ENCODE results near the gene TLR6. TPM values are rescaled to one million over a fixed set of nuclear protein-coding genes. Genes with fewer than 3 reads are reported as not detected.

TLR6 gene
- total RNA-seq, 1 experiment from 2014 or later: 4.8 TPM

DNA sequence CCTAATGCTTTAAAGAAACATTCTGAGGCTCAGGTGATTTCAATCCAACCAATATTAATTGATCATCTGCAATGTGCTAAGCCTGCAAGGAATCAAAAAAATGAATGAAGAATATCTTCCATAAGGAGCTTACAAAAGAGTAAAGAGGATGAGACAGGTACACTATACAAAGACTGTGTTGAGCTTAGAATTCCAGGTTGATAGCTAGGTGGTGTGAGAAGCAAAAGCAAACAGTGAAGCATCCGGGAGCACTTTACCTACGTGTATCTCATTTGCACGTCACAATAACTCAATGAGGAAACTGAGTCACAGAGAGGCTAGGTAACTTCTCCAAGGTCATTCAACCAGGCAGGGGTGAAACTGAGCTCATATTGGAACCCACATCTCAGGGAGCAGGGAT, 48.1 kb upstream of the TLR6 start:
- Histone ChIP-seq H3K79me2 (ENCODE audit: insufficient read depth, low read length) (no peaks in the 10 kb centered on the region), H3K27ac (ENCODE audit: low read depth, low read length) (no peak overlapping the region), H3K4me1 (ENCODE audit: control insufficient read depth in 1 of 2, insufficient read depth in 2 of 2, low read length in 2 of 2) (no peaks in the 10 kb centered on the region), H3K9me2 (ENCODE audit: insufficient read depth) (no peaks in the 10 kb centered on the region), H3K4me2 (ENCODE audit: low read length) (no peak overlapping the region), H3K9ac (ENCODE audit: low read length) (no peak overlapping the region), H3K9me3 (ENCODE audit: control insufficient read depth in 1 of 2, insufficient read depth in 1 of 2, low read depth in 1 of 2, low read length in 2 of 2) (no peaks in the 10 kb centered on the region), H4K20me1 (ENCODE audit: insufficient read depth) (no peaks in the 10 kb centered on the region), H3K27me3 (ENCODE audit: insufficient read depth, low read length) (no peaks in the 10 kb centered on the region), H2AFZ (ENCODE audit: low read depth, low read length, poor library complexity, severe bottlenecking) (no peak overlapping the region), H3K4me3 (replicated peaks in 1 of 2; ENCODE audit: low read depth in 1 of 2, low read length in 2 of 2) (no peak overlapping the region), H3K36me3 (ENCODE audit: control insufficient read depth in 1 of 2, insufficient read depth in 2 of 2, low read length in 2 of 2) (peaks cover 2 to 6% of the 10 kb centered on the region in 2 experiments; a peak in 3 of 4 replicates)
- BruUV-seq (replicated peaks): no TSS peak
- TF ChIP-seq ZFX (IDR thresholded peaks at IDR 0.05): no peak
- no peak for TF ChIP-seq CBX3 (IDR thresholded peaks at IDR 0.05; ENCODE audit: low read depth)
- TF ChIP-seq SRF (IDR thresholded peaks at IDR 0.05; ENCODE audit: low read depth): no peak
- no peak for TF ChIP-seq EZH2phosphoT487 (IDR thresholded peaks at IDR 0.05; ENCODE audit: borderline replicate concordance)
- ATAC-seq (no peak), DNase-seq (ENCODE audit: low read depth, low spot score) (no peak)
- CTCF ChIA-PET: interaction anchor here (0.8 kb wide), 1 partner anchor 230 kb away, joined by 3 read pairs; no protein-coding TSS in a partner anchor
- RAD21 ChIA-PET (ENCODE audit: low non-redundant PET in 1 of 2, low total read pairs in 2 of 2, uncharacterized antibody in 2 of 2, unreplicated experiment in 2 of 2): no interaction called here
- intact Hi-C loops (cut with micrococcal nuclease): loop anchor here (5.0 kb wide), 1 partner anchor 548 kb away; no protein-coding TSS in a partner anchor
- POLR2A ChIA-PET: no interaction called here

DNA sequence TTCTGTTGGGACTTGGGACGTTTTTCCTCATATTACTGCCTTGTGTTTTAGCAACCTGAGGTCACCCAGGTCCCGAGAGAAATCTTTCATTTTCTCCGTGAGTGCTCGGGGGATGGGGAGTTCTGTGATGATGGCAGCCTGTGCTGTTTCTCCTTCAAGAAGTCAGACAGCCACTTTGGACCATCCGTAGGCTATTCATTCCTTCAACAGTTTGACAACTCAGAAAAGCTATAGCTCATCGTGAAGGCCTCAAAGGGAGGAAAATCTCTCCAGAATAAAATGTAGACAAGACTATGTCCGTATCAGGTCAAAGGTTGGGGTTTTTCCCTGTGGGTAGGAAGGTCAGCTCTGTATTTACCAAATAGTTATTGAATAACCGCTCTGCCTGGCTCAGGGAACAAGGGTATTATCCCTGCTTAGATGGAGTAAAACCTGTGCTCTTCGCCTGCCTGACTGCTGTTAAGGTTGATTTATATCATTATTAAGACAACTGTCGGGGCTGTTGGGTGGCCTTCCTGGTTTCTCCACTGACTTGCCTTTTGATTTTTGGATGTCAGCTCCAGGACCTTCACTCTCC, 47.6 kb upstream of the TLR6 start:
- Histone ChIP-seq H3K36me3 (ENCODE audit: control insufficient read depth in 1 of 2, insufficient read depth in 2 of 2, low read length in 2 of 2) (peaks cover 0 to 5% of the 10 kb centered on the region in 2 experiments; a peak in 2 of 4 replicates), H3K4me2 (ENCODE audit: low read length) (no peak overlapping the region), H3K27ac (ENCODE audit: low read depth, low read length) (no peak overlapping the region), H3K4me1 (ENCODE audit: control insufficient read depth in 1 of 2, insufficient read depth in 2 of 2, low read length in 2 of 2) (no peaks in the 10 kb centered on the region), H3K9ac (ENCODE audit: low read length) (no peak overlapping the region), H3K27me3 (ENCODE audit: insufficient read depth, low read length) (no peaks in the 10 kb centered on the region), H3K9me3 (ENCODE audit: control insufficient read depth in 1 of 2, insufficient read depth in 1 of 2, low read depth in 1 of 2, low read length in 2 of 2) (no peaks in the 10 kb centered on the region), H3K4me3 (replicated peaks in 1 of 2; ENCODE audit: low read depth in 1 of 2, low read length in 2 of 2) (no peak overlapping the region), H2AFZ (ENCODE audit: low read depth, low read length, poor library complexity, severe bottlenecking) (no peak overlapping the region), H4K20me1 (ENCODE audit: insufficient read depth) (no peaks in the 10 kb centered on the region), H3K79me2 (ENCODE audit: insufficient read depth, low read length) (no peaks in the 10 kb centered on the region), H3K9me2 (ENCODE audit: insufficient read depth) (no peaks in the 10 kb centered on the region)
- no TSS peak for BruUV-seq (replicated peaks)
- DNase-seq (ENCODE audit: low read depth, low spot score) (no peak), ATAC-seq (no peak)
- intact Hi-C loops (cut with micrococcal nuclease): loop anchor here (5.0 kb wide), 1 partner anchor 548 kb away; no protein-coding TSS in a partner anchor
- TF ChIP-seq SIN3A (IDR thresholded peaks at IDR 0.05; ENCODE audit: low read depth) (no peak), ZNF274 (IDR thresholded peaks at IDR 0.05; ENCODE audit: low read depth, low read length) (no peak), CEBPB (IDR thresholded peaks at IDR 0.05; ENCODE audit: low read depth) (no peak), POLR2A (IDR thresholded peaks at IDR 0.05; ENCODE audit: borderline replicate concordance, extremely low read depth, insufficient read depth, insufficient read length) (no peak), RAD21 (IDR thresholded peaks at IDR 0.05; ENCODE audit: low read depth) (no peak), YY1 (IDR thresholded peaks at IDR 0.05; ENCODE audit: extremely low read depth, insufficient replicate concordance, low read depth, low read length) (no peak)
- ChIA-PET CTCF (interaction anchor here (0.8 kb wide), 1 partner anchor 231 kb away, joined by 3 read pairs; no protein-coding TSS in a partner anchor), POLR2A (no interaction called here), RAD21 (ENCODE audit: low non-redundant PET in 1 of 2, low total read pairs in 2 of 2, uncharacterized antibody in 2 of 2, unreplicated experiment in 2 of 2) (no interaction called here)
